Endometrial microvascular endothelial cells (primary cell): Measurements from ENCODE around the gene TTLL5. TPM values are rescaled to one million over a fixed set of nuclear protein-coding genes. Genes with fewer than 3 reads are reported as not detected.
"Not testable (repeated sequence)": the region's sequence is repeated elsewhere in the genome, so short reads cannot be mapped to it uniquely, and the experiment has no call there.

Source experiments
- in situ Hi-C: cut with HindIII; loops from 2 replicates; pipeline ENCODE4 v1.10.0; 2017; ENCODE audit warnings: low sequenced_read_pairs, low pct_unique_long_range_greater_than_20kb; ENCODE audit errors: inconsistent ontology term
- total RNA-seq: library from RNA; depleted of rRNA; stranded (reverse); fragments of >200 nt; gene quantifications from one replicate; pipeline ENCODE4 v1.2.3, GENCODE V29; 2015; ENCODE audit errors: inconsistent ontology term

TTLL5 gene
- total RNA-seq, 1 donor from 2014 or later = 53.8 TPM

- in situ Hi-C loops = loop anchor here (25.0 kb wide), 1 partner anchor 200 kb away; no protein-coding TSS in a partner anchor
Measured at GRCh38 chr14:75911883-75912282, 250.8 kb downstream of the TTLL5 start.

DNA sequence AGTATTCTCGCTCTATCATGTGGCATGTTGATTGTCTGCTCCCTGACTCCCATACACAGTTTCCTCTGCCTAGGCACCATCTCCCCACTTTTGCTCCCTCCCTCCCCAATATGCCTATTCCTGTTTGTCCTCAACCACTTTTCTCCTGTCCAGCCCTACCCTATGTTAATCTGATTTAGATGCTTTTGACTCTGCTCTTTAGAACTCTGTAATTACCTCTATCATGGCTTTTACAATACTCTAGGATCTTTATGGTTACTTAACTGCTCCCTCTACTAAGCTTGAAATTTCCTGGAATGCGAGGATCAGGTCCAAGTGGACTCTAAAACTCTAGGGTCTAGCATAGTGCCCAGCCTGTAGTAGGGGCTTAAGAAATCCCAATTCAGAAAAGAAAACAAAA, 252.1 kb downstream of the TTLL5 start:
- in situ Hi-C loops = loop anchor here (25.0 kb wide), 1 partner anchor 201 kb away; no protein-coding TSS in a partner anchor

GRCh38 chr14:75915045-75915444, 254.0 kb downstream of the TTLL5 start:
- in situ Hi-C loops = loop anchor here (25.0 kb wide), 1 partner anchor 203 kb away; no protein-coding TSS in a partner anchor

DNA sequence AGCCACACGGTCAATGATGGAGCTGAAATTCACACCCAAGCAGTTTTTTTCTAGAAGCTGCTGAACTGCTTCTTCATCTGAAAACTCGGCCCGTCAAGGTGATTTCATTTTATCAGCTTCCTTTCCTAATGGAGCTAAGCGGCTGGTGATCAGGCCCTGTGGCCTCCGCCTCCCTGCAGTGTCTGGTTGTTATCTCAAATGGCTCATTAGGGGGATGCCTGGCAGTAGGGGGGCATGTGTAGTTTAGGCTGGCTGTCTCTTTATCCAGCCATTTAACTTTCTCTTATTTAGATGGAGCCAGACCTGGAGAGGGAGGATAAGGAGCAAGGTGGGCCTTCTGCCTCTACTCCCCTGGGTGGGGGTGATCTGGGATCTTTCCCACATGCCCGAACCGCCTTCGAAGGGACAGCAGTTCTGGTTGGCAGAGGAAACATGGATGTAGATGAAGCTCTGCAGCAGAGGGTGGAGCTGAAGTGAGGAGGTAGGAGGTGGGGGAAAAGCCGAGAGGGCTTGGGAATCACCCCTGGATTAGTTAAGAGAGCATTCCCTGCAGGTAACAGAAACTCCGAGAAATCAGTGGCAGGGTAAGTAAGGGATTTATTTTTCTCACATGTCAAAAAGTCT, 256.4 kb downstream of the TTLL5 start:
- in situ Hi-C loops = loop anchor here (25.0 kb wide), 1 partner anchor 205 kb away; no protein-coding TSS in a partner anchor

GRCh38 chr14:75917946-75918335, 256.9 kb downstream of the TTLL5 start:
- in situ Hi-C loops = loop anchor here (25.0 kb wide), 1 partner anchor 206 kb away; no protein-coding TSS in a partner anchor

DNA sequence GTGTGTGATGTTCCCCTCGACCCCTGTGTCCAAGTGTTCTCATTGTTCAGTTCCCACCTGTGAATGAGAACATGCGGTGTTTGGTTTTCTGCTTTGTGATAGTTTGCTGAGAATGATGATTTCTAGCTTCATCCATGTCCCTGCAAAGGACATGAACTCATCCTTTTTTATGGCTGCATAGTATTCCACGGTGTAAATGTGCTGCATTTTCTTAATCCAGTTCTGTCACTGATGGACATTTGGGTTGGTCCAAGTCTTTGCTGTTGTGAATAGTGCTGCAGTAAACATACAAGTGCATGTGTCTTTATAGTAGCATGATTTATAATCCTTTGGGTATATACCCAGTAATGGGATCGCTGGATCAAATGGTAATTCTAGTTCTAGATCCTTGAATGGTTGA, 259.4 kb downstream of the TTLL5 start:
- in situ Hi-C loops = loop anchor here (25.0 kb wide), 1 partner anchor 208 kb away; no protein-coding TSS in a partner anchor

DNA sequence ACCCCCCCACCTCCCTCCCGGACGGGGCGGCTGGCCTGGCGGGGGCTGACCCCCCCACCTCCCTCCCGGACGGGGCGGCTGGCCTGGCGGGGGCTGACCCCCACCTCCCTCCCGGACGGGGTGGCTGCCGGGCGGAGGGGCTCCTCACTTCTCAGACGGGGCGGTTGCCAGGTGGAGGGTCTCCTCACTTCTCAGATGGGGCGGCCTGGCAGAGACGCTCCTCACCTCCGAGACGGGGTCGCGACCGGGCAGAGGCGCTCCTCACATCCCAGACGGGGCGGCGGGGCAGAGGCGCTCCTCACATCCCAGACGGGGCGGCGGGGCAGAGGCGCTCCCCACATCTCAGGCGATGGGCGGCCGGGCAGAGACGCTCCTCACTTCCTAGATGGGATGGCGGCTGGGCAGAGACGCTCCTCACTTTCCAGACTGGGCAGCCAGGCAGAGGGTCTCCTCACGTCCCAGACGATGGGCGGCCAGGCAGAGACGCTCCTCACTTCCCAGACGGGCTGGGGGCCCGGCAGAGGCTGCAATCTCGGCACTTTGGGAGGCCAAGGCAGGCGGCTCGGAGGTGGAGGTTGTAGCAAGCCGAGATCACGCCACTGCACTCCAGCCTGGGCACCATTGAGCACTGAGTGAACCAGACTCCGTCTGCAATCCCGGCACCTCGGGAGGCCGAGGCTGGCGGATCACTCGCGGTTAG, 264.2 kb downstream of the TTLL5 start:
- in situ Hi-C loops = not testable (repeated sequence)

- in situ Hi-C loops = no loop called here
Measured at GRCh38 chr14:75926431-75927115, 265.5 kb downstream of the TTLL5 start.

DNA sequence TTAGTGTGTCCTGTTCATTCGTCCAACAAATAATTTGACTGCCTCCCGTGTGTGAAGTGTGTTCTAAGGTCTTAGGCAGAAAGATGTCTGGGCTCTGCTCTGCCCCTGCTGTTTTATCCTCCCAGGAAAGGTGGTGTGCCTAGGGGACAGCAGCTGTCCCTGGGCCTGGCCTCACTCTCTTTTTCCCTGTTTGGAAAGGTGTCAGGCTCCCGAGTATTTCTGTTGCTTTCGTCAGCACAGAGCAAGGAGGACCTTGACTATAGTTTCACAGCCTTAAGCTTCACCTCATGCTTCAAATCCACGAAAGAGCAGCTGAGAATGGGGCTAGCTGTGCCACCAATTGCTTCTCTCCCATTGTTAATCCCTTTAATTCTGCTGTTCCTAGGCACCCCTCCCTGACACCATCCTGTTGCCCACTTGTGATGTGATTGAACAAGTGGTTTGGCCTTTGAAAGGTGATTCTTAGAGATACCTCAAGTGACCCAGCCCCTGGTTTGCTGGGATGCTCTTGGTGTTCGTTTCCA, 266.6 kb downstream of the TTLL5 start:
- in situ Hi-C loops = no loop called here

DNA sequence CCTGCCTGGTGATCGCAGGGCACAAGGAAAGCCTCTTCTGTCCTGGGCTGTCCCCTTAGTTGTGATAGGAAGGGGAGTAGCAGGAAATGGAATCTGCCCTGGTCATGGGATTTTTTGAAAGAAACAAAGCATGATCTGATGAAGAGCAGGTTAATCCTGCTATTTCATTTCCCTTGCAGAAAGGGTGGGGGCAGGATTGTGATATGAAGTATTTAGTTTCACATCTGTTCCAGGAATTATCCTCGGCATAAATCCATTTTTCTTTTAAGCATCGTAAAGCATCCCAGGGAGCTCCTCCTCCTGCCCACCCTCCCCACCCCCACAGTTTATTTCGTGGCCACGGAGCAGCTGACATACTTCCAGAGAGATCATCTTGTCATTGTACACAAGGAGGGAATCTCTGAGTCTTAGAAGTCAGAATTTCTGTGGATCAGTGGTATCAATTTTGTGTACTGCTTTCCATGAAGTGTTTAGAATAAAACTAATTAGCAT, 267.7 kb downstream of the TTLL5 start:
- in situ Hi-C loops = no loop called here

GRCh38 chr14:75933712-75934296, 272.8 kb downstream of the TTLL5 start:
- in situ Hi-C loops = no loop called here

- in situ Hi-C loops = no loop called here
Measured at GRCh38 chr14:75934998-75935628, 274.1 kb downstream of the TTLL5 start.

- in situ Hi-C loops = no loop called here
Measured at GRCh38 chr14:75939200-75939599, 278.2 kb downstream of the TTLL5 start.

DNA sequence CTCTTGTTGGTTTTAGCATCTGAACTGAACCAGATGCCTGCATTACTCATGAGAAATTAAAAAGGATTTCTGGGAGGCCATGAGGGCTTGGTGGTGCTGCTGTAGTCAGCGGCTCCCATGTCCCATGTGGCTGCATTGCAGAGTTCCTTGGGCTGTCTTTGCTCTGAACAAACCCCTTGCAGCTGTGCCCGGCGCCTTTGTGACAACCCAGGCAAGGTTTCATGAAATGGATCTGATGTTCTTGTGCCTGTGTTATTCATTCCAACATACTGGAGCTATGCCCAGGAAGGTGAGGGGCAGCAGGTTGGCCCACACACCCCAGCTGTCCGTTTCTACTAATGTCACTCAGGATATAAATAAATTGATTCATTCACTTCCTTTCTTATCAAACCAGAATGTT, 280.0 kb downstream of the TTLL5 start:
- in situ Hi-C loops = no loop called here

GRCh38 chr14:75944607-75945241, 283.7 kb downstream of the TTLL5 start:
- in situ Hi-C loops = no loop called here

DNA sequence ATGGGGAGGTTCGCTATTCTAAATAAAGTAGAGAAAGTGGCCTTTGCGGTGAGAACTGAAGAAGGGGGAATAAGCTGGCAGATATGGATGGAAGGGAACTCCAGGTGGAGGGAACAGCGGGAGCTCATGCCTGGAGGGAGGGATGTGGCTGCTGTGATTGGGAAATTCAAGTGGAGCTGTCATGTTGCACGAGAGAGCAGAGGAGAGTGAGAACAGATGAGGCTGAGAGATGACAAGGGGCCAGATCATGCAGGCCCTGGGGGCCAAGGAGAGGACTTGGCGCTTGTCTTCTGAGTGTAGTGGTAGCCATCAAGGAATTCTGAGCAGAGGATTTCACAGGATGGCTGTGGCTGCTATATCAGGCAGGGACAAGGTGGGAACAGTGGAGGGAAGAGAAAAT, 285.7 kb downstream of the TTLL5 start:
- in situ Hi-C loops = no loop called here

DNA sequence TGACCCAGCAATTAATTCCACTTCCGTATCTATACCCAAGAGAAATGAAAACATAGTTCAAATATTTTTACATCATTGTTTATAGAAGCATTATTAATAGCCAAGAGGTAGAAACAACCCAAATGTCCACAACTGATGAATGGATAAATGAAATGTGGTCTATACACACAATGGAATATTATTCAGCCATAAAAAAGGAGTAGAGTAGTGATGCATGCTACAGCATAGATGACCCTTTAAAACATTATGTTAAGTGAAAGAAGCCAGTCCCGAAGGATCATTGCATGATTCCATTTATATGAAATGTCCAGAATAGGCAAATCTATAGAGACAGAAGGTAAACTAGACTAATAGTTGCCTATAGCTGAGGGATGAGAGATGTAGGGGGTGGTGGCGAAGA, 291.4 kb downstream of the TTLL5 start:
- in situ Hi-C loops = no loop called here

DNA sequence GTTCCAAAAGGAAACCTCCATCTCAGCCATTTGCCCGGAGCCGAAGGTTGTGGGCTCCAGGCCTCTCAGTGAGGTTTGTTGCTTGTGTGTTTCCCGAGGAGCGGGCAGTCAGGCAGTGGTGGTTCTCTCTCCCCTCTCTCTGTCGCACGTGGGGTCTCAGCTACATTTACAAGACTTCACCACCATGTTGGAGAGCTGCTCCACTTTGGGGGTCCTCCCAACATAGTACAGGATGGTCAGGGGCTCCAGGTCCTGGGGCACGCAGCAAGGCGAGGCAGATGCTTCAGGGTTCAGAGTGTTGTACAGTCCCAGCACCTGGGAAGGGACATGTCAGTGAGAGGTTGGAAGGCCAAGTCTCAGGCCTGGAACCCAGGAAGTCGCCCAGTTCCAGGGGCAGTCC, 298.0 kb downstream of the TTLL5 start:
- in situ Hi-C loops = no loop called here
